H1 (cell line): Measurements from ENCODE around the gene PGRMC1. TPM values are rescaled to one million over a fixed set of nuclear protein-coding genes. Genes with fewer than 3 reads are reported as not detected.

Experiments
- CTCF ChIA-PET: fragments of 300-600 bp; sonication (Branson Sonifier 250); formaldehyde crosslinking; loops from one replicate; lab custom pipeline; 2021; ENCODE audit not compliant: partially characterized antibody; lab: Charles Lee
- POLR2A ChIA-PET: fragments of 300-600 bp; sonication (Branson Sonifier 250); formaldehyde crosslinking; loops from one replicate; lab custom pipeline; 2021; ENCODE audit warnings: inconsistent platforms; ENCODE audit not compliant: partially characterized antibody; lab: Charles Lee
- DNase-seq, 2 experiments: peaks; one replicate each; pipeline versions ENCODE4 v3.0.0 to v3.0.0-alpha.2; 2010 to 2022; ENCODE audit warnings: low spot score in 2 of 2, low read depth in 1 of 2, mixed read lengths in 1 of 2
- FAIRE-seq: peaks from 2 replicates; lab custom pipeline; 2011; peaks lifted over from hg19 to GRCh38; lab: Jason Lieb, UNC
- H2AFZ ChIP-seq: 2 replicates; pipeline ENCODE4 v1.8.1; 2012; ENCODE audit warnings: low read length, inconsistent platforms
- H2AK5ac ChIP-seq: 2 replicates; pipeline ENCODE4 v1.6.1; 2013; ENCODE audit warnings: low read depth, low read length
- H2BK120ac ChIP-seq: replicated peaks from 2 replicates; pipeline ENCODE3; 2013; ENCODE audit warnings: low read depth, low read length, inconsistent platforms
- H2BK12ac ChIP-seq: 2 replicates; pipeline ENCODE4 v1.6.1; 2013; ENCODE audit warnings: low read depth, low read length
- H2BK15ac ChIP-seq: 2 replicates; pipeline ENCODE4 v1.6.1; 2013; ENCODE audit warnings: low read length
- H2BK20ac ChIP-seq: 2 replicates; pipeline ENCODE4 v1.6.1; 2013; ENCODE audit warnings: low read length
- H2BK5ac ChIP-seq: 2 replicates; pipeline ENCODE4 v1.6.1; 2013; ENCODE audit warnings: low read depth, low read length
- H3K14ac ChIP-seq: 2 replicates; pipeline ENCODE4 v1.6.1; 2013; ENCODE audit warnings: inconsistent platforms; ENCODE audit not compliant: insufficient read length
- H3K18ac ChIP-seq: 2 replicates; pipeline ENCODE4 v1.6.1; 2013; ENCODE audit warnings: low read length; ENCODE audit errors: extremely low read depth
- H3K23ac ChIP-seq: 2 replicates; pipeline ENCODE4 v1.6.1; 2013; ENCODE audit warnings: inconsistent platforms; ENCODE audit not compliant: insufficient read length
- H3K23me2 ChIP-seq: 2 replicates; pipeline ENCODE4 v1.6.1; 2013; ENCODE audit warnings: low read depth, low read length
- H3K27ac ChIP-seq: 2 replicates; pipeline ENCODE4 v1.6.1; 2011; ENCODE audit warnings: low read depth, low read length, inconsistent platforms
- H3K27me3 ChIP-seq, 4 experiments: replicated peaks in 1 of 4; 1 replicate in 1 of 4; 2 replicates in 3 of 4; pipeline versions ENCODE4 v1.6.1 to v1.8.1; 2011 to 2013; ENCODE audit warnings: low read length in 3 of 4, mild to moderate bottlenecking in 3 of 4, inconsistent platforms in 2 of 4, mixed read lengths in 2 of 4, moderate library complexity in 1 of 4; ENCODE audit not compliant: control insufficient read depth in 3 of 4, insufficient read depth in 3 of 4; ENCODE audit errors: extremely low read depth in 1 of 4
- H3K36me3 ChIP-seq, 4 experiments: 2 replicates each; pipeline versions ENCODE4 v1.6.1 to v1.8.1; 2011 to 2013; ENCODE audit warnings: mild to moderate bottlenecking in 4 of 4, low read length in 3 of 4, moderate library complexity in 2 of 4, control low read depth in 1 of 4, inconsistent platforms in 1 of 4; ENCODE audit not compliant: insufficient read depth in 4 of 4, control insufficient read depth in 2 of 4
- H3K4ac ChIP-seq: replicated peaks from 2 replicates; pipeline ENCODE3; 2013; ENCODE audit warnings: low read length, low read depth, mixed read lengths, inconsistent platforms; ENCODE audit not compliant: insufficient read length
- H3K4me1 ChIP-seq, 4 experiments: replicated peaks in 1 of 4; 1 replicate in 1 of 4; 2 replicates in 3 of 4; pipeline versions ENCODE4 v1.6.1 to v1.8.1; 2011 to 2013; ENCODE audit warnings: low read length in 3 of 4, inconsistent platforms in 2 of 4, mixed read lengths in 1 of 4; ENCODE audit not compliant: insufficient read depth in 4 of 4, control insufficient read depth in 3 of 4
- H3K4me2 ChIP-seq, 2 experiments: 2 replicates each; pipeline versions ENCODE4 v1.6.1 to v1.8.1; 2011 to 2013; ENCODE audit warnings: low read depth in 2 of 2, low read length in 2 of 2, control low read depth in 1 of 2, inconsistent platforms in 1 of 2, mild to moderate bottlenecking in 1 of 2; ENCODE audit not compliant: insufficient read depth in 1 of 2
- H3K4me3 ChIP-seq, 4 experiments: fragments of 200-600, 300-600 bp in 1 of 4; sonication (generic), shearing (Covaris generic), sonication (Bioruptor Twin) in 1 of 4; 2 replicates each; pipeline versions ENCODE4 v1.5.1 to v1.8.1; 2011 to 2016; ENCODE audit warnings: low read length in 4 of 4, low read depth in 3 of 4, control low read depth in 2 of 4, inconsistent platforms in 2 of 4, mild to moderate bottlenecking in 2 of 4, mixed read lengths in 1 of 4, moderate library complexity in 1 of 4; ENCODE audit not compliant: insufficient read depth in 2 of 4; ENCODE audit errors: extremely low read depth in 1 of 4
- H3K56ac ChIP-seq: replicated peaks from 2 replicates; pipeline ENCODE3; 2013; ENCODE audit warnings: low read depth, mild to moderate bottlenecking, mixed read lengths, low read length, inconsistent platforms; ENCODE audit not compliant: insufficient read length
- H3K79me1 ChIP-seq: 2 replicates; pipeline ENCODE4 v1.6.1; 2013; ENCODE audit warnings: low read depth, low read length, control low read depth
- H3K79me2 ChIP-seq, 2 experiments: 2 replicates each; pipeline versions ENCODE4 v1.6.1 to v1.8.1; 2012 to 2013; ENCODE audit warnings: low read length in 2 of 2, mild to moderate bottlenecking in 2 of 2, inconsistent platforms in 1 of 2; ENCODE audit not compliant: insufficient read depth in 2 of 2, control insufficient read depth in 1 of 2
- H3K9ac ChIP-seq, 4 experiments: replicated peaks in 1 of 4; 1 replicate in 1 of 4; 2 replicates in 3 of 4; pipeline versions ENCODE4 v1.6.1 to v1.8.1; 2011 to 2013; ENCODE audit warnings: low read depth in 3 of 4, low read length in 3 of 4, control low read depth in 2 of 4, mild to moderate bottlenecking in 2 of 4, moderate library complexity in 2 of 4, inconsistent platforms in 1 of 4; ENCODE audit errors: extremely low read depth in 1 of 4
- H3K9me3 ChIP-seq, 2 experiments: 2 replicates each; pipeline versions ENCODE4 v1.6.1 to v1.8.1; 2012 to 2013; ENCODE audit warnings: mild to moderate bottlenecking in 2 of 2, moderate library complexity in 2 of 2, control low read depth in 1 of 2, inconsistent platforms in 1 of 2, low read depth in 1 of 2, low read length in 1 of 2, mixed read lengths in 1 of 2; ENCODE audit not compliant: insufficient read depth in 2 of 2
- H4K20me1 ChIP-seq, 2 experiments: replicated peaks in 1 of 2; 2 replicates each; pipeline versions ENCODE3 to v1.8.1; 2011 to 2013; ENCODE audit warnings: inconsistent platforms in 2 of 2, low read length in 2 of 2, mild to moderate bottlenecking in 1 of 2; ENCODE audit not compliant: insufficient read depth in 2 of 2, control insufficient read depth in 1 of 2
- H4K5ac ChIP-seq: 2 replicates; pipeline ENCODE4 v1.6.1; 2013; ENCODE audit warnings: low read length, low read depth, mixed read lengths, inconsistent platforms; ENCODE audit not compliant: insufficient read length
- H4K8ac ChIP-seq: 2 replicates; pipeline ENCODE4 v1.8.0; 2013; ENCODE audit warnings: mild to moderate bottlenecking, moderate library complexity, low read length, inconsistent platforms; ENCODE audit not compliant: insufficient read depth; ENCODE audit errors: extremely low read depth
- H4K91ac ChIP-seq: replicated peaks from 2 replicates; pipeline ENCODE3; 2013; ENCODE audit warnings: low read length, mixed read lengths, inconsistent platforms; ENCODE audit not compliant: insufficient read length
- BACH1 ChIP-seq: IDR thresholded peaks from 2 replicates; pipeline ENCODE4 v1.6.1; 2012; ENCODE audit warnings: low read length, improper control_type of control experiment
- EZH2 ChIP-seq: fragments of 200-600 bp; sonication (generic); IDR thresholded peaks from 2 replicates; pipeline ENCODE4 v1.7.1; 2012; ENCODE audit warnings: low read depth, mild to moderate bottlenecking, moderate library complexity, low read length, inconsistent platforms; ENCODE audit not compliant: severe bottlenecking
- GABPA ChIP-seq: IDR thresholded peaks from 2 replicates; pipeline ENCODE4 v1.6.1; 2011; ENCODE audit warnings: mild to moderate bottlenecking, low read length, moderate library complexity, borderline replicate concordance; ENCODE audit not compliant: insufficient read depth
- GTF2F1 ChIP-seq: IDR thresholded peaks from 2 replicates; pipeline ENCODE4 v1.6.1; 2012; ENCODE audit warnings: low read depth, low read length, improper control_type of control experiment, borderline replicate concordance
- HDAC2 ChIP-seq, 2 experiments: fragments of 300-600 bp in 1 of 2; sonication (generic) in 1 of 2; IDR thresholded peaks; 2 replicates each; pipeline ENCODE4 v1.6.1; 2011 to 2012; ENCODE audit warnings: low read depth in 2 of 2, low read length in 2 of 2, mild to moderate bottlenecking in 2 of 2, moderate library complexity in 2 of 2, borderline replicate concordance in 1 of 2, inconsistent platforms in 1 of 2
- KDM5A ChIP-seq: fragments of 200-600 bp; IDR thresholded peaks from 2 replicates; pipeline ENCODE4 v1.7.1; 2012; ENCODE audit warnings: mild to moderate bottlenecking, low read length, inconsistent platforms, mixed read lengths
- RFX5 ChIP-seq: IDR thresholded peaks from 2 replicates; pipeline ENCODE4 v1.6.1; 2011; ENCODE audit warnings: low read depth, low read length, improper control_type of control experiment, borderline replicate concordance
- RNF2 ChIP-seq: fragments of 200-900, 300-1000 bp; sonication (generic); IDR thresholded peaks from 2 replicates; pipeline ENCODE4 v1.7.1; 2016; ENCODE audit warnings: borderline replicate concordance, low read depth, mild to moderate bottlenecking, antibody characterized with exemption, low read length; ENCODE audit not compliant: poor library complexity, severe bottlenecking; ENCODE audit errors: missing control alignments
- SIRT6 ChIP-seq: IDR thresholded peaks from one replicate; pipeline ENCODE4 v1.7.1; 2012; ENCODE audit warnings: low read length, inconsistent platforms
- SP4 ChIP-seq: IDR thresholded peaks from 2 replicates; pipeline ENCODE4 v1.6.1; 2012; ENCODE audit warnings: low read length, inconsistent platforms
- TAF7 ChIP-seq: optimal IDR thresholded peaks from 2 replicates; pipeline ENCODE3; 2011; ENCODE audit warnings: low read depth, mild to moderate bottlenecking, inconsistent platforms, low read length, moderate library complexity, borderline replicate concordance
- WGBS, 2 experiments: shearing (Covaris generic) in 1 of 2; methylation state at CpG; one replicate each; pipeline versions ENCODE4 v1.1.6 to v1.1.7; 2013 to 2015; ENCODE audit warnings: low lambda C conversion rate in 2 of 2, mixed read lengths in 2 of 2, inconsistent platforms in 1 of 2, low coverage in 1 of 2, missing lambda C conversion rate in 1 of 2; ENCODE audit not compliant: insufficient replicate concordance in 2 of 2, insufficient coverage in 1 of 2, insufficient read length in 1 of 2; ENCODE audit errors: extremely low coverage in 1 of 2, missing lambda C conversion rate in 1 of 2; 5-methylcytosine and 5-hydroxymethylcytosine counted together
- polyA plus RNA-seq, 7 experiments: library from polyadenylated mRNA; depleted of rRNA in 3 of 7; stranded (reverse) in 5 of 7; unstranded in 2 of 7; fragments of >200 nt in 5 of 7; fragments of 200-250 nt in 2 of 7; gene quantifications; 1 replicate in 5 of 7; 2 replicates in 1 of 7; 4 replicates in 1 of 7; pipeline versions ENCODE4 v1.2.1 to v1.2.3, GENCODE V29; 2011 to 2013; ENCODE audit warnings: missing spikeins in 2 of 7, mixed read lengths in 2 of 7
- total RNA-seq: library from RNA; stranded (reverse); fragmentation: NEBNext Ultra II Directional; extraction: Animal tissue kit (Norgen Biotek cat#: 25700); gene quantifications from 2 replicates; pipeline ENCODE4 v1.2.1, GENCODE V29; 2021

Gene PGRMC1
- total and polyA plus RNA-seq, 2 of the 8 experiments (the other 6 are each of a cell fraction or from before 2014, with no cell fraction given), result 127 to 248 TPM

GRCh38 chrX:119231936-119232445 lies 4.1 kb upstream of the PGRMC1 start:
- H3K36me3 ChIP-seq, result no peaks in the 10 kb centered on the region
- no peak for DNase-seq
- H2BK15ac ChIP-seq, result no peak overlapping the region
- peaks cover 0 to under 1% of the 10 kb centered on the region in 2 experiments for H4K20me1 ChIP-seq
- H4K8ac ChIP-seq, result no peak overlapping the region
- no peak overlapping the region for H3K14ac ChIP-seq
- POLR2A ChIA-PET, result no interaction called here
- H3K56ac ChIP-seq, result no peak overlapping the region
- no peaks in the 10 kb centered on the region for H3K9me3 ChIP-seq
- no peak overlapping the region for H3K23ac ChIP-seq
- TF ChIP-seq HDAC2 (IDR thresholded peaks at IDR 0.05; ENCODE audit: borderline replicate concordance in 1 of 2, low read depth in 2 of 2, low read length in 2 of 2), result no peak
- no peak for TF ChIP-seq GABPA
- no peak for TF ChIP-seq RNF2
- TF ChIP-seq TAF7, result no peak
- no peak for TF ChIP-seq BACH1
- TF ChIP-seq EZH2, result no peak
- TF ChIP-seq RFX5, result no peak
- no peak for TF ChIP-seq SIRT6
- no peak for TF ChIP-seq SP4
- TF ChIP-seq GTF2F1, result no peak
- TF ChIP-seq KDM5A, result no peak
- peaks cover 5 to 6% of the 10 kb centered on the region in 2 experiments for H3K79me2 ChIP-seq
- no peak overlapping the region for H2BK12ac ChIP-seq
- CTCF ChIA-PET, result no interaction called here
- H3K4me3 ChIP-seq, result no peak overlapping the region
- no peak overlapping the region for H2AK5ac ChIP-seq
- no peak overlapping the region for H4K5ac ChIP-seq
- peaks cover 0 to 8% (median 2%) of the 10 kb centered on the region in 4 experiments; a peak in 4 of 7 replicates for H3K4me1 ChIP-seq
- no peak overlapping the region for H2BK20ac ChIP-seq
- H3K27me3 ChIP-seq, result no peaks in the 10 kb centered on the region
- H2AFZ ChIP-seq, result no peak overlapping the region
- H3K79me1 ChIP-seq, result no peaks in the 10 kb centered on the region
- H3K4me2 ChIP-seq, result no peak overlapping the region
- H3K27ac ChIP-seq, result no peak overlapping the region
- no peak overlapping the region for H4K91ac ChIP-seq
- no peak overlapping the region for H2BK120ac ChIP-seq
- H3K23me2 ChIP-seq, result peaks cover under 1% of the 10 kb centered on the region; the same call in 1 of the 2 replicates
- FAIRE-seq, result no peak
- H3K9ac ChIP-seq, result no peak overlapping the region
- 100% methylated on average over 1 of the region's 1 CpG; no CpG with 5 or more reads in 1 of the 2 experiments for WGBS, 2 experiments
- no peak overlapping the region for H3K4ac ChIP-seq
- H3K18ac ChIP-seq, result no peak overlapping the region
- H2BK5ac ChIP-seq, result no peak overlapping the region
